DOHH2 (cell line): ENCODE measurements around the gene NCKAP5.

ENCODE experiments used
- CTCF ChIP-seq: fragments of 200-600 bp; sonication (generic); IDR thresholded peaks from one replicate; pipeline ENCODE4 v1.5.1; 2014; ENCODE audit warnings: antibody characterized with exemption, mild to moderate bottlenecking, low read depth, low read length; ENCODE audit not compliant: poor library complexity, severe bottlenecking
- EZH2phosphoT487 ChIP-seq: fragments of 200-600 bp; sonication (generic); IDR thresholded peaks from 2 replicates; pipeline ENCODE4 v1.6.1; 2017; ENCODE audit warnings: borderline replicate concordance, mild to moderate bottlenecking, antibody characterized with exemption, low read length, moderate library complexity, mixed read lengths

DNA sequence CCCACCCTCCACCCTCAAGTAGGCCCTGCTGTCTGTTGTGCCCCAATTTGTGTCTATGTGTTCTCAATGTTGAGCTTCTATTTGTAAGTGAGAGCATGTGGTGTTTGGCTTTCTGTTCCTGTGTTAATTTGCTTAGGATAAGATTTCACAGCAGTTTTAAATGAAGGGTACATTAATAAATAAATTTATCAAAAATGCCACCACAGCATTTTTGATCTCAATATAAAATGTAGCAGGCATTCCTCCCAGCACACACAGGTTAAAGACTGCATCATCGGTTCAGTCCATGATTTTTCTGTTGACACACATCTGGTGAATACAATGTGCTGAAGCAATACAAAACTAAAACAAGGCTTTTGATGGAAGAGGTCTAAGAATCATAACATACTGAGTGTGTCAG, 486.2 kb downstream of the NCKAP5 start:
- no peak for TF ChIP-seq CTCF
- no peak for TF ChIP-seq EZH2phosphoT487
